Trophoblast cell (in vitro differentiated cells and primary cell): ENCODE data around the gene SOX2. TPM values are rescaled to one million over a fixed set of nuclear protein-coding genes. Genes with fewer than 3 reads are reported as not detected.

Source experiments
- DNase-seq, 2 donors: peaks; one replicate each; pipeline ENCODE4 v3.0.0-alpha.2; 2016
- H2AFZ ChIP-seq: 2 replicates; pipeline ENCODE4 v1.6.1; 2013; ENCODE audit warnings: low read length, moderate library complexity, mild to moderate bottlenecking; ENCODE audit not compliant: insufficient read depth, poor library complexity
- H2AK5ac ChIP-seq: 2 replicates; pipeline ENCODE4 v1.6.1; 2013; ENCODE audit warnings: mild to moderate bottlenecking, low read length
- H2BK120ac ChIP-seq: 2 replicates; pipeline ENCODE4 v1.6.1; 2013; ENCODE audit warnings: low read length, mild to moderate bottlenecking, moderate library complexity; ENCODE audit not compliant: insufficient read depth, poor library complexity
- H2BK12ac ChIP-seq: 2 replicates; pipeline ENCODE4 v1.6.1; 2013; ENCODE audit warnings: mild to moderate bottlenecking, low read length, moderate library complexity
- H2BK5ac ChIP-seq: 2 replicates; pipeline ENCODE4 v1.6.1; 2013; ENCODE audit warnings: low read length, low read depth, moderate library complexity, mild to moderate bottlenecking; ENCODE audit not compliant: poor library complexity
- H3K14ac ChIP-seq: 2 replicates; pipeline ENCODE4 v1.6.1; 2013; ENCODE audit warnings: mild to moderate bottlenecking, low read length
- H3K18ac ChIP-seq: 2 replicates; pipeline ENCODE4 v1.6.1; 2013; ENCODE audit warnings: mild to moderate bottlenecking, low read length
- H3K23ac ChIP-seq: 2 replicates; pipeline ENCODE4 v1.6.1; 2013; ENCODE audit warnings: low read length
- H3K27ac ChIP-seq: 2 replicates; pipeline ENCODE4 v1.5.1; 2013; ENCODE audit warnings: low read depth, mild to moderate bottlenecking, inconsistent platforms, low read length, moderate library complexity
- H3K27me3 ChIP-seq: 2 replicates; pipeline ENCODE4 v1.6.1; 2013; ENCODE audit warnings: inconsistent platforms, mild to moderate bottlenecking, low read length, moderate library complexity; ENCODE audit not compliant: insufficient read depth
- H3K36me3 ChIP-seq, 2 experiments: 1 replicate in 1 of 2; 2 replicates in 1 of 2; pipeline ENCODE4 v1.6.1; 2013; ENCODE audit warnings: low read length in 2 of 2, mild to moderate bottlenecking in 2 of 2, moderate library complexity in 1 of 2; ENCODE audit not compliant: insufficient read depth in 2 of 2, control insufficient read depth in 1 of 2
- H3K4ac ChIP-seq: 2 replicates; pipeline ENCODE4 v1.6.1; 2013; ENCODE audit warnings: low read depth, mild to moderate bottlenecking, low read length, moderate library complexity
- H3K4me1 ChIP-seq, 2 experiments: 1 replicate in 1 of 2; 2 replicates in 1 of 2; pipeline ENCODE4 v1.6.1; 2013; ENCODE audit warnings: low read length in 2 of 2, mild to moderate bottlenecking in 2 of 2, moderate library complexity in 1 of 2; ENCODE audit not compliant: insufficient read depth in 2 of 2, control insufficient read depth in 1 of 2
- H3K4me2 ChIP-seq: 2 replicates; pipeline ENCODE4 v1.6.1; 2013; ENCODE audit warnings: inconsistent platforms, mild to moderate bottlenecking, low read length, moderate library complexity
- H3K4me3 ChIP-seq: 2 replicates; pipeline ENCODE4 v1.5.1; 2013; ENCODE audit warnings: mild to moderate bottlenecking, low read depth, low read length, inconsistent platforms
- H3K79me1 ChIP-seq: one replicate; pipeline ENCODE4 v1.6.1; 2013; ENCODE audit warnings: low read length
- H3K79me2 ChIP-seq: 2 replicates; pipeline ENCODE4 v1.6.1; 2013; ENCODE audit warnings: low read length, mild to moderate bottlenecking; ENCODE audit not compliant: control insufficient read depth, insufficient read depth, poor library complexity
- H3K9ac ChIP-seq: 2 replicates; pipeline ENCODE4 v1.6.1; 2013; ENCODE audit warnings: mild to moderate bottlenecking, low read length
- H3K9me3 ChIP-seq: 2 replicates; pipeline ENCODE4 v1.6.1; 2013; ENCODE audit warnings: low read depth, mild to moderate bottlenecking, control low read depth, inconsistent platforms, low read length; ENCODE audit not compliant: insufficient read depth
- H4K12ac ChIP-seq: 2 replicates; pipeline ENCODE4 v1.6.1; 2013; ENCODE audit warnings: low read depth, mild to moderate bottlenecking, low read length, moderate library complexity
- H4K8ac ChIP-seq: 2 replicates; pipeline ENCODE4 v1.6.1; 2013; ENCODE audit warnings: low read depth, mild to moderate bottlenecking, low read length, moderate library complexity
- H4K91ac ChIP-seq: one replicate; pipeline ENCODE4 v1.6.1; 2013; ENCODE audit warnings: low read depth, mild to moderate bottlenecking, low read length, moderate library complexity
- WGBS: extraction: QIAGEN DNeasy Blood & Tissue Kit; methylation state at CpG from one replicate; pipeline ENCODE4 v1.1.7; 2013; ENCODE audit warnings: missing lambda C conversion rate; ENCODE audit not compliant: insufficient read length, insufficient coverage; ENCODE audit errors: extremely low coverage; 5-methylcytosine and 5-hydroxymethylcytosine counted together
- polyA plus RNA-seq: library from polyadenylated mRNA; stranded (reverse); fragments of 200-250 nt; gene quantifications from 2 replicates; pipeline ENCODE4 v1.2.3, GENCODE V29; 2013

Gene SOX2
- 0.25 and 0.30 TPM in 2 replicates for polyA plus RNA-seq

DNA sequence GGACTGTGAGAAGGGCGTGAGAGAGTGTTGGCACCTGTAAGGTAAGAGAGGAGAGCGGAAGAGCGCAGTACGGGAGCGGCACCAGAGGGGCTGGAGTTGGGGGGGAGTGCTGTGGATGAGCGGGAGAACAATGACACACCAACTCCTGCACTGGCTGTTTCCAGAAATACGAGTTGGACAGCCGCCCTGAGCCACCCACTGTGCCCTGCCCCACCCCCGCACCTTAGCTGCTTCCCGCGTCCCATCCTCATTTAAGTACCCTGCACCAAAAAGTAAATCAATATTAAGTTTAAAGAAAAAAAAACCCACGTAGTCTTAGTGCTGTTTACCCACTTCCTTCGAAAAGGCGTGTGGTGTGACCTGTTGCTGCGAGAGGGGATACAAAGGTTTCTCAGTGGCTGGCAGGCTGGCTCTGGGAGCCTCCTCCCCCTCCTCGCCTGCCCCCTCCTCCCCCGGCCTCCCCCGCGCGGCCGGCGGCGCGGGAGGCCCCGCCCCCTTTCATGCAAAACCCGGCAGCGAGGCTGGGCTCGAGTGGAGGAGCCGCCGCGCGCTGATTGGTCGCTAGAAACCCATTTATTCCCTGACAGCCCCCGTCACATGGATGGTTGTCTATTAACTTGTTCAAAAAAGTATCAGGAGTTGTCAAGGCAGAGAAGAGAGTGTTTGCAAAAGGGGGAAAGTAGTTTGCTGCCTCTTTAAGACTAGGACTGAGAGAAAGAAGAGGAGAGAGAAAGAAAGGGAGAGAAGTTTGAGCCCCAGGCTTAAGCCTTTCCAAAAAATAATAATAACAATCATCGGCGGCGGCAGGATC, at the start of gene SOX2:
TSS of gene SOX2 (plus strand) at position 601 of the 811 bp plus-strand sequence. CDS start 436 bp downstream, outside the sequence.
- WGBS, result no CpG with 5 or more reads among the region's 37 CpGs

DNA sequence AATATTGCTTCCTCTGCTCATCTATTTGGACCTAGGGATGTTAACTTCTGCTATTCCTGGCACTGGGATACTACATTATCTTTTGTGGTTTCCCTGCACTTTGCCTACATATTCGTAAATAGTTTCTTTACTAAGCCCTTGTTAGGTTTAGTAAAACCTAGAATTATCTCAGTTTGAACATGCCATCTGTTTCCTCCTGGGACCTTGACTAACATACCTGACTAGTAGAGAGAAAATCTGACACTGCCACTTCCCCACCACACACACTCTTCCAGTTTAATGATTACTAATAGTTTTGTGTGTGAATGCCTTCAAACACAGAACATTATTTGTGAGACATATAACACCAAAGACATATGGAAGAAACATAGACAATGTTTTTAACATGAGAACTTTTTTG, 28.2 kb upstream of the SOX2 start:
- Histone ChIP-seq H3K4me1 (no peaks in the 10 kb centered on the region), H3K9me3 (no peaks in the 10 kb centered on the region), H2BK5ac (no peak overlapping the region), H3K36me3 (no peaks in the 10 kb centered on the region), H3K27me3 (no peaks in the 10 kb centered on the region), H3K79me2 (no peaks in the 10 kb centered on the region), H3K27ac (no peak overlapping the region), H2BK12ac (no peak overlapping the region), H3K14ac (no peak overlapping the region), H2BK120ac (no peak overlapping the region), H3K23ac (no peak overlapping the region), H2AK5ac (no peak overlapping the region), H3K4ac (no peak overlapping the region), H3K9ac (no peak overlapping the region), H3K4me3 (no peak overlapping the region), H2AFZ (no peak overlapping the region), H3K4me2 (no peak overlapping the region), H4K91ac (no peak overlapping the region), H4K8ac (no peak overlapping the region), H3K79me1 (no peaks in the 10 kb centered on the region), H3K18ac (no peak overlapping the region), H4K12ac (no peak overlapping the region)
- DNase-seq, result no peak
- WGBS, result no CpG with 5 or more reads among the region's 1 CpG

More for the DNA sequence above, at the start of gene SOX2:
- Histone ChIP-seq H3K9me3 (peaks cover 3% of the 10 kb centered on the region), H3K36me3 (no peaks in the 10 kb centered on the region), H3K79me2 (no peaks in the 10 kb centered on the region), H3K4me1 (peaks cover 12 to 16% of the 10 kb centered on the region in 2 experiments), H3K4ac (no peak within 1 kb of the TSS), H4K91ac (no peak within 1 kb of the TSS), H2AFZ (no peak within 1 kb of the TSS), H3K23ac (peak within 1 kb of the TSS; percentile 30), H3K27ac (no peak within 1 kb of the TSS), H4K8ac (no peak within 1 kb of the TSS), H2BK120ac (no peak within 1 kb of the TSS), H3K4me2 (peak within 1 kb of the TSS; percentile 98), H3K14ac (no peak within 1 kb of the TSS), H4K12ac (no peak within 1 kb of the TSS), H3K9ac (no peak within 1 kb of the TSS), H3K4me3 (peak within 1 kb of the TSS; percentile 72), H3K18ac (no peak within 1 kb of the TSS), H2AK5ac (no peak within 1 kb of the TSS), H2BK5ac (no peak within 1 kb of the TSS), H3K79me1 (no peaks in the 10 kb centered on the region), H3K27me3 (peaks cover 23% of the 10 kb centered on the region), H2BK12ac (no peak within 1 kb of the TSS)
- DNase-seq, result peak in 1 of 2 donors; percentile 23

DNA sequence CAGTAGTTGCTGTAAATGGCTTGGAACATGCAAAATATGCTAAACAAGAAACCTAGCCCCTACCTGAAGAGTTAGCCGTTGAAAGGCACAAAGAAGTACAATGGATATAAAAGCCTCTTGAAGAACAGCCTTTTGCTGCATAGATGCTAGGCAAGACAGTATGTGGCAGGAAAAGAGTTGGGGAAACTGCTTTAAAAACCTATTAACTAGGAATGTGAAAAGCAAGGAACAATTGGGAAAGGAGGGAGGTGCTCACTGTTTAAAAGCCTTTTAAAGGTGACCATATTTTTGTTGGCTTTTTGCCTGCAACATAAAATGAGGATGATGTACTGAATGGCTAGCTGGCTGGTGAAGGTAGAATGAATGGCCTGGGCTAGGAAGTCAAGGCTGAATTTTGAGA, 24.5 kb upstream of the SOX2 start:
- Histone ChIP-seq H3K4ac (no peak overlapping the region), H4K8ac (no peak overlapping the region), H3K4me2 (no peak overlapping the region), H3K14ac (no peak overlapping the region), H3K79me2 (no peaks in the 10 kb centered on the region), H2BK5ac (no peak overlapping the region), H4K12ac (no peak overlapping the region), H3K4me3 (no peak overlapping the region), H3K9me3 (no peaks in the 10 kb centered on the region), H2BK12ac (no peak overlapping the region), H3K18ac (no peak overlapping the region), H2AFZ (no peak overlapping the region), H4K91ac (no peak overlapping the region), H2BK120ac (no peak overlapping the region), H2AK5ac (no peak overlapping the region), H3K27me3 (no peaks in the 10 kb centered on the region), H3K27ac (no peak overlapping the region), H3K23ac (no peak overlapping the region), H3K9ac (no peak overlapping the region), H3K4me1 (no peaks in the 10 kb centered on the region), H3K79me1 (no peaks in the 10 kb centered on the region), H3K36me3 (no peaks in the 10 kb centered on the region)
- WGBS, result no CpG with 5 or more reads among the region's 1 CpG
- no peak for DNase-seq

DNA sequence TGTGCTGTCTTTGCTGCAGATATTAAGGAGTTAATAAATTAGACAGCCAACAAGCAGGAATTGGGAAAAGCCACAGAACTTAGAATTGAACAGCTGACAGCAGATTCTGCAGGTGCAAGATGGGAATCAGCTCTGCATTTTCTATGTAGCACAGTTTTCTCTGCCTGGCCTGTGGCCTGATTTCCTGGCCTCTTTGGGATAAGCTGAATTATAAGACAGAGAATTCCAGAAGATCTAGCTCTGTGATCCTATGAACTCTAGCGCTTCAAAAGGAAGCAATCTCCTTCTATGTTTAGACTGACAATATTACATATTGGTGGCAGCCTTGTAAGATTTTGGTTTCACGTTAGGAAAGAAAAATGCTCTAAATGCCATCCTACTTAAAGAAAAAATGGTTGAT, 24.0 kb upstream of the SOX2 start:
- H3K27ac ChIP-seq, result no peak overlapping the region
- H4K91ac ChIP-seq, result no peak overlapping the region
- H3K79me2 ChIP-seq, result no peaks in the 10 kb centered on the region
- H3K27me3 ChIP-seq, result no peaks in the 10 kb centered on the region
- no peaks in the 10 kb centered on the region for H3K4me1 ChIP-seq
- no peak overlapping the region for H3K4me2 ChIP-seq
- DNase-seq, result no peak
- no peak overlapping the region for H3K23ac ChIP-seq
- no peak overlapping the region for H2AK5ac ChIP-seq
- no peak overlapping the region for H3K4me3 ChIP-seq
- no peak overlapping the region for H2AFZ ChIP-seq
- no peak overlapping the region for H4K8ac ChIP-seq
- H2BK12ac ChIP-seq, result no peak overlapping the region
- no peaks in the 10 kb centered on the region for H3K79me1 ChIP-seq
- H2BK120ac ChIP-seq, result no peak overlapping the region
- H3K14ac ChIP-seq, result no peak overlapping the region
- no peak overlapping the region for H3K4ac ChIP-seq
- no peak overlapping the region for H4K12ac ChIP-seq
- no peak overlapping the region for H2BK5ac ChIP-seq
- no peaks in the 10 kb centered on the region for H3K9me3 ChIP-seq
- no peak overlapping the region for H3K18ac ChIP-seq
- no peaks in the 10 kb centered on the region for H3K36me3 ChIP-seq
- whole genome bisulfite sequencing, result no CpG with 5 or more reads among the region's 2 CpGs
- H3K9ac ChIP-seq, result no peak overlapping the region
